Breast epithelium (tissue), 3 donors: ENCODE measurements around the gene KDM7A.

ENCODE experiments used
- POLR2AphosphoS5 ChIP-seq, 3 donors: sonication (generic); formaldehyde crosslinking; IDR thresholded peaks; one replicate each; pipeline ENCODE4 v1.6.1; 2017; ENCODE audit warnings: antibody characterized with exemption in 3 of 3
- TF ChIP-seq, protein P1 (sequence below), 3 donors: fragments of 450-650 bp; IDR thresholded peaks; one replicate each; pipeline ENCODE4 v1.5.1; 2016 to 2017; ENCODE audit warnings: antibody characterized with exemption in 3 of 3, mild to moderate bottlenecking in 3 of 3, moderate library complexity in 3 of 3

DNA sequence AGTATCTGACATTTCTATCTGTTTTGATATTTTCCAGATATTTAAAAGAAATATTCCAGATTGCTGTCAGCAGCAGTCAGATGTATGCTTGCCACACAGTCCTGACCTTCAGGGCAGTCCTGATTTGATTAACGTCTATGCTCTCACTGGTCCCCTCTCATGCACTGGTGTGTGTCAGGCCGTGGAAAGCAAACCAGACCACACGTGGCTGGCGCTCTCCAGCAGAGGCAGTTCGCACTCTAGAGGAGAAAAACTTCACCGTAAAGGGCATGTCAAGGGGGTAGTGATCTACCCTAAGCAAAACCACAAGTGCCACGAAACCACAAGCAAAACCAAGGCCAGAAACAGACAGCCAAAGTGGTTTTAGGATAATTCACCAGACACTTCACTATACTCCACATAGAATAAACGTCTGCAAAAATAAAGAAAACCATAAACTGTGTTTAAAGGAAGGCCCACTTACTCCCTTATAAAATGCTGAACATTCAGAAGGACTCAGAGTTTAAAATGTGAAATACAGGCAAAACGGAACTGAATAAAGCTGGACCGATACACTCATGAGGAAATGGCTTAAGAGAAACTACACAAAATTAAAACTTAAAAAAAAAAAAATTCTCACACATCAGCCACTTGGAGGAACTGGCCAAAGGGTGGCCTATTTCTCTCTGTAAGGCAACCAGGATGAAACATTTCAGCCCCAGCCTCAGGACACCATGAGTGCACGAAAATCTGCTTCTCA, 140.4 kb downstream of the KDM7A start:
- TF ChIP-seq, protein P1, sequence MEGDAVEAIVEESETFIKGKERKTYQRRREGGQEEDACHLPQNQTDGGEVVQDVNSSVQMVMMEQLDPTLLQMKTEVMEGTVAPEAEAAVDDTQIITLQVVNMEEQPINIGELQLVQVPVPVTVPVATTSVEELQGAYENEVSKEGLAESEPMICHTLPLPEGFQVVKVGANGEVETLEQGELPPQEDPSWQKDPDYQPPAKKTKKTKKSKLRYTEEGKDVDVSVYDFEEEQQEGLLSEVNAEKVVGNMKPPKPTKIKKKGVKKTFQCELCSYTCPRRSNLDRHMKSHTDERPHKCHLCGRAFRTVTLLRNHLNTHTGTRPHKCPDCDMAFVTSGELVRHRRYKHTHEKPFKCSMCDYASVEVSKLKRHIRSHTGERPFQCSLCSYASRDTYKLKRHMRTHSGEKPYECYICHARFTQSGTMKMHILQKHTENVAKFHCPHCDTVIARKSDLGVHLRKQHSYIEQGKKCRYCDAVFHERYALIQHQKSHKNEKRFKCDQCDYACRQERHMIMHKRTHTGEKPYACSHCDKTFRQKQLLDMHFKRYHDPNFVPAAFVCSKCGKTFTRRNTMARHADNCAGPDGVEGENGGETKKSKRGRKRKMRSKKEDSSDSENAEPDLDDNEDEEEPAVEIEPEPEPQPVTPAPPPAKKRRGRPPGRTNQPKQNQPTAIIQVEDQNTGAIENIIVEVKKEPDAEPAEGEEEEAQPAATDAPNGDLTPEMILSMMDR (IDR thresholded peaks at IDR 0.05), result no peak
- no peak for TF ChIP-seq POLR2AphosphoS5 (IDR thresholded peaks at IDR 0.05)
